ENCODE data around the gene DPM3.

DPM3 gene

GRCh38 chr1:155186067-155186793 is 45.9 kb upstream of the DPM3 start:
- H3K4me3 ChIP-seq (ENCODE audit: low read depth in 1 of 2, low read length in 1 of 2): no peak overlapping the region
- H3K9me3 ChIP-seq: no peaks in the 10 kb centered on the region
- H3K27ac ChIP-seq: no peak overlapping the region
- no peaks in the 10 kb centered on the region for H3K27me3 ChIP-seq
- no peaks in the 10 kb centered on the region for H3K4me1 ChIP-seq (ENCODE audit: control insufficient read depth in 1 of 2, insufficient read depth in 1 of 2, low read depth in 1 of 2, low read length in 1 of 2)
- TF ChIP-seq CTCF (IDR thresholded peaks at IDR 0.05): no peak
- no peaks in the 10 kb centered on the region for H3K36me3 ChIP-seq

DNA sequence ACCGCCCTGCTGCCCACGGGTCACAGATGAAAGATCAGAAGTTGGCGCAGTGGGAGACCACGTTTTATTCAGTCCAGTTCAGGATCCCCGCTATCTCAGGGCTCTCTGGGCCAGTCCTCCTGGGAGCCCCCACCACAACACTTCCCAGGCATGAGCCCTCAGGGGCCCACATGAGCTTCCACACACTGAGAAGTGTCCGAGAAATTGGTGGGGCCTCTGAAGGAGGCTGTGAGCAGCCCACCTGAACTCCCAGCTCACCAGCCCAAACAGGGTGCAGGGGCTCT is 45.4 kb upstream of the DPM3 start:
- H3K4me1 ChIP-seq (ENCODE audit: control insufficient read depth in 1 of 2, insufficient read depth in 1 of 2, low read depth in 1 of 2, low read length in 1 of 2): no peaks in the 10 kb centered on the region
- no peak for TF ChIP-seq CTCF (IDR thresholded peaks at IDR 0.05)

DNA sequence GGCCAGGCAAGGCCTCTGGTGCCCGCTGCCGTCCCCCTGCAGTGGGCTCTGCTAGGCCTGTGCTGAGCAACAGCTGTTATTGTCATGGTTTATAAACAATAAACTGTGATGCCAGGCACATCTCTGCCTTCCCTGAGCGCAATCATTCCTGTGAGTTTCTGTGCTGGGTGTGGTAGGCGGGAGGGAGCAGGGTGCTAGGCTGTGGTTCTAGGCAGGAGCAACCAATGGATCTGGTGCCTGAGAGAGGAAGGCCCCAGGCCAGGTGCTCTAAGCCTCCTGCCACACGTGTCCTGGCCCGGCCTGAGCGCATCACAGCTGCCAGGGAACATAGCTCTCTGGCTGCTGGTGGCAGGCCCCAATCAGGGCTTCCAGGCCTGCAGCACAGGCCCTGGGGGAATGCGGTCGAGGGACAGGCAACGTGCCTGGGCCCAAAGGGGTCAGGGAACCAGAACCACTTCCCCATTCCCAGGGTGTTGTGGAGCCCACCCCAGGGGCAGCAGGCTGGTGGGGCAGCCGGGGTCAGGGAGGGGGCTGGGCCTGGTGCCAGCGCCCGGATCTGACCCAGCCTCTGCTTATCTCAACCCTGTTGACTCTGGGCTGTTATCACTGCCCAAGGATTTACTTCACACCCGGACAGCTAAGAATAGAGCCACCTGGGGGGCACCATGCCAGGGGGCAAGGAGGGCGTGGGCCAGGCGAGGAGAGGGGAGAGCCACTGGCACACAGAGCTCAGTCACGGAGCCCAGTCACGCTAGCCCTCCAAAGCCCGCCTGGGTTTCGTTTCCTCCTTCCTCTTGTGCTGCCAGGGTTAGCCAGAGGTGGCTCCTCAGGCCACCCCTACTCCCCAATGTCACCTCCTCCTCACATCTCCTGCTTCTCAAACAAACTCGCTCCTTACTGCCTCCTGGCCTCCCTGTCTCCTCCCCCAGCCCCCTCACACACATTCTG is 44.8 kb upstream of the DPM3 start:
- Histone ChIP-seq H3K27ac (no peak overlapping the region), H3K9me3 (no peaks in the 10 kb centered on the region), H3K36me3 (no peaks in the 10 kb centered on the region), H3K4me1 (ENCODE audit: control insufficient read depth in 1 of 2, insufficient read depth in 1 of 2, low read depth in 1 of 2, low read length in 1 of 2) (no peaks in the 10 kb centered on the region), H3K27me3 (no peaks in the 10 kb centered on the region), H3K4me3 (ENCODE audit: low read depth in 1 of 2, low read length in 1 of 2) (no peak overlapping the region)
- no peak for TF ChIP-seq CTCF (IDR thresholded peaks at IDR 0.05)

More for the DNA sequence above, 45.4 kb upstream of the DPM3 start:
- H3K36me3 ChIP-seq: no peaks in the 10 kb centered on the region
- no peak overlapping the region for H3K27ac ChIP-seq
- H3K4me3 ChIP-seq (ENCODE audit: low read depth in 1 of 2, low read length in 1 of 2): no peak overlapping the region
- no peaks in the 10 kb centered on the region for H3K27me3 ChIP-seq
- H3K9me3 ChIP-seq: no peaks in the 10 kb centered on the region

DNA sequence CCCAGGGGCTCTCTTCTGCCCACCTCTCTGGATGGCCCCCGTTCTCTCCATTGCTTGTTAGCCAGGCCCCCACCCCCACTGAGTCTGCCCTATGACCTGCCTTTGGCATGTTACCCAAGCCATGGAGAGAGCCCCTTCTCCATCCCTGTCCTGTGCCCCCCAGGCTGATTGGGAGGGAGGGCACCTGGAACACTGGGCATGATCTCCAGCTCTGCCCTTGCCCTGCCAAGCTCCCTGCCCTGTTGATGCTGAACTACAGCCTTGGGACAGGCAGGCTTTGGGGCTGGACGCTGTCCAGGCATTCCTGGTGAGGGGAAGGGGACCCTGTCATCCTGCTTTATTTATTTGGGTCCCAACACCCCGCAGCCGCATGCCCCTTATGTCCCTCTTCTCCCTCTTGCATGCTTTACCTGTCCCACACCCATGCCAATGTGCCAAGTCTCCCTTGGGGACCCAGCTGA is 44.0 kb upstream of the DPM3 start:
- no peak for TF ChIP-seq CTCF (IDR thresholded peaks at IDR 0.05)
- Histone ChIP-seq H3K36me3 (no peaks in the 10 kb centered on the region), H3K4me3 (ENCODE audit: low read depth in 1 of 2, low read length in 1 of 2) (no peak overlapping the region), H3K4me1 (ENCODE audit: control insufficient read depth in 1 of 2, insufficient read depth in 1 of 2, low read depth in 1 of 2, low read length in 1 of 2) (no peaks in the 10 kb centered on the region), H3K27ac (no peak overlapping the region), H3K27me3 (no peaks in the 10 kb centered on the region), H3K9me3 (no peaks in the 10 kb centered on the region)

- H3K4me1 ChIP-seq (ENCODE audit: control insufficient read depth in 1 of 2, insufficient read depth in 1 of 2, low read depth in 1 of 2, low read length in 1 of 2): no peaks in the 10 kb centered on the region
- TF ChIP-seq CTCF (IDR thresholded peaks at IDR 0.05): no peak
- no peaks in the 10 kb centered on the region for H3K27me3 ChIP-seq
- no peaks in the 10 kb centered on the region for H3K36me3 ChIP-seq
- no peaks in the 10 kb centered on the region for H3K9me3 ChIP-seq
- no peak overlapping the region for H3K27ac ChIP-seq
- no peak overlapping the region for H3K4me3 ChIP-seq (ENCODE audit: low read depth in 1 of 2, low read length in 1 of 2)
These were observed 43.5 kb upstream of the DPM3 start for GRCh38 chr1:155183775-155184221.

Data from neutrophil (primary cell).